ENCODE results near the gene NUP35.
"Not testable (repeated sequence)": the region's sequence is repeated elsewhere in the genome, so short reads cannot be mapped to it uniquely, and the experiment has no call there.

Gene NUP35

GRCh38 chr2:183162362-183162761, 38.1 kb downstream of the NUP35 start:
- in situ Hi-C loops (cut with MboI; ENCODE audit: low sequenced_read_pairs, unreplicated experiment): no loop called here
- DNase-seq (ENCODE audit: low spot score): no peak
- no peak for TF ChIP-seq CTCF (IDR thresholded peaks at IDR 0.05; ENCODE audit: borderline replicate concordance, control extremely low read depth, extremely low read depth, insufficient read depth, missing control alignments)

- TF ChIP-seq CTCF (IDR thresholded peaks at IDR 0.05; ENCODE audit: borderline replicate concordance, control extremely low read depth, extremely low read depth, insufficient read depth, missing control alignments): no peak
- in situ Hi-C loops (cut with MboI; ENCODE audit: low sequenced_read_pairs, unreplicated experiment): no loop called here
- no peak for DNase-seq (ENCODE audit: low spot score)
Observed at GRCh38 chr2:183163821-183164649, 39.8 kb downstream of the NUP35 start.

- in situ Hi-C loops (cut with MboI; ENCODE audit: low sequenced_read_pairs, unreplicated experiment): no loop called here
- DNase-seq (ENCODE audit: low spot score): no peak
- no peak for TF ChIP-seq CTCF (IDR thresholded peaks at IDR 0.05; ENCODE audit: borderline replicate concordance, control extremely low read depth, extremely low read depth, insufficient read depth, missing control alignments)
Observed at GRCh38 chr2:183164650-183165015, 40.4 kb downstream of the NUP35 start.

- in situ Hi-C loops (cut with MboI; ENCODE audit: low sequenced_read_pairs, unreplicated experiment): no loop called here
- no peak for DNase-seq (ENCODE audit: low spot score)
- no peak for TF ChIP-seq CTCF (IDR thresholded peaks at IDR 0.05; ENCODE audit: borderline replicate concordance, control extremely low read depth, extremely low read depth, insufficient read depth, missing control alignments)
Observed at GRCh38 chr2:183166210-183166609, 42.0 kb downstream of the NUP35 start.

- in situ Hi-C loops (cut with MboI; ENCODE audit: low sequenced_read_pairs, unreplicated experiment): not testable (repeated sequence)
Observed at GRCh38 chr2:183166976-183167375, 42.7 kb downstream of the NUP35 start.

GRCh38 chr2:183172220-183172887, 48.1 kb downstream of the NUP35 start:
- no peak for DNase-seq (ENCODE audit: low spot score)
- in situ Hi-C loops (cut with MboI; ENCODE audit: low sequenced_read_pairs, unreplicated experiment): no loop called here
- no peak for TF ChIP-seq CTCF (IDR thresholded peaks at IDR 0.05; ENCODE audit: borderline replicate concordance, control extremely low read depth, extremely low read depth, insufficient read depth, missing control alignments)

More at GRCh38 chr2:183166976-183167375, 42.7 kb downstream of the NUP35 start:
- not testable (repeated sequence) for DNase-seq (ENCODE audit: low spot score)

GRCh38 chr2:183179156-183179555, 54.9 kb downstream of the NUP35 start:
- in situ Hi-C loops (cut with MboI; ENCODE audit: low sequenced_read_pairs, unreplicated experiment): no loop called here
- TF ChIP-seq CTCF (IDR thresholded peaks at IDR 0.05; ENCODE audit: borderline replicate concordance, control extremely low read depth, extremely low read depth, insufficient read depth, missing control alignments): no peak
- no peak for DNase-seq (ENCODE audit: low spot score)

Measured in GM13976 (cell line).